IMR-90 (cell line): ENCODE results near the gene KLHL25. TPM values are rescaled to one million over a fixed set of nuclear protein-coding genes. Genes with fewer than 3 reads are reported as not detected.

Experiments used
- ATAC-seq: fragments of 200-7000 bp; cut with Tn5 transposase; 2 replicates; pipeline ENCODE4 v1.9.1; 2020; ENCODE audit warnings: low read depth, mild to moderate bottlenecking, moderate library complexity
- BruUV-seq: library from RNA; stranded (reverse); fragments of 400-500 nt; replicated peaks from 2 replicates; lab custom pipeline; 2021; lab: Mats Ljungman, UMichigan
- CTCF ChIA-PET: fragments of 300-600 bp; formaldehyde crosslinking; extraction: SDS; loops from one replicate; lab custom pipeline; 2021; ENCODE audit warnings: antibody characterized with exemption; lab: Yijun Ruan, JAX
- POLR2A ChIA-PET: fragments of 300-600 bp; sonication (Branson Sonifier 250); formaldehyde crosslinking; loops from one replicate; lab custom pipeline; 2022; ENCODE audit warnings: antibody characterized with exemption; ENCODE audit not compliant: unreplicated experiment; lab: Charles Lee
- DNase-seq: peaks from one replicate; pipeline ENCODE4 v3.0.0; 2013
- H2AFZ ChIP-seq: replicated peaks from 2 replicates; pipeline ENCODE3; 2013; ENCODE audit warnings: low read length, mild to moderate bottlenecking; ENCODE audit not compliant: poor library complexity
- H2AK5ac ChIP-seq: 2 replicates; pipeline ENCODE4 v1.6.1; 2013; ENCODE audit warnings: low read depth, low read length, inconsistent platforms
- H2AK9ac ChIP-seq: replicated peaks from 2 replicates; pipeline ENCODE3; 2013; ENCODE audit warnings: mild to moderate bottlenecking, low read depth, low read length, moderate library complexity; ENCODE audit not compliant: poor library complexity
- H2BK120ac ChIP-seq: 2 replicates; pipeline ENCODE4 v1.6.1; 2013; ENCODE audit warnings: low read depth, low read length, inconsistent platforms
- H2BK15ac ChIP-seq: 3 replicates; pipeline ENCODE4 v1.6.1; 2013; ENCODE audit warnings: low read depth, low read length, inconsistent platforms
- H2BK20ac ChIP-seq: 2 replicates; pipeline ENCODE4 v1.6.1; 2013; ENCODE audit warnings: low read depth, mild to moderate bottlenecking, inconsistent platforms, low read length, moderate library complexity
- H2BK5ac ChIP-seq: 2 replicates; pipeline ENCODE4 v1.6.1; 2013; ENCODE audit warnings: mild to moderate bottlenecking, low read depth, low read length, inconsistent platforms; ENCODE audit not compliant: poor library complexity, severe bottlenecking
- H3K14ac ChIP-seq: replicated peaks from 2 replicates; pipeline ENCODE4 v1.6.1; 2013; ENCODE audit warnings: low read depth, low read length, inconsistent platforms
- H3K18ac ChIP-seq: 2 replicates; pipeline ENCODE4 v1.6.1; 2013; ENCODE audit warnings: low read depth, low read length, control low read depth
- H3K23ac ChIP-seq: 2 replicates; pipeline ENCODE4 v1.6.1; 2013; ENCODE audit warnings: low read depth, low read length, inconsistent platforms
- H3K27ac ChIP-seq: 2 replicates; pipeline ENCODE4 v1.5.1; 2013; ENCODE audit warnings: mild to moderate bottlenecking, control low read depth, low read length; ENCODE audit not compliant: insufficient read depth
- H3K27me3 ChIP-seq: 2 replicates; pipeline ENCODE4 v1.6.1; 2013; ENCODE audit warnings: low read length; ENCODE audit not compliant: control insufficient read depth, insufficient read depth
- H3K36me3 ChIP-seq: 2 replicates; pipeline ENCODE4 v1.6.1; 2013; ENCODE audit warnings: low read length, mixed read lengths; ENCODE audit not compliant: control insufficient read depth, insufficient read depth
- H3K4ac ChIP-seq: 2 replicates; pipeline ENCODE4 v1.6.1; 2013; ENCODE audit warnings: low read depth, low read length, inconsistent platforms
- H3K4me1 ChIP-seq: 2 replicates; pipeline ENCODE4 v1.6.1; 2013; ENCODE audit warnings: low read length, mixed read lengths; ENCODE audit not compliant: control insufficient read depth, insufficient read depth
- H3K4me2 ChIP-seq: 2 replicates; pipeline ENCODE4 v1.6.1; 2013; ENCODE audit warnings: low read depth, mild to moderate bottlenecking, control low read depth, low read length, moderate library complexity
- H3K4me3 ChIP-seq: 2 replicates; pipeline ENCODE4 v1.5.1; 2013; ENCODE audit warnings: low read depth, mild to moderate bottlenecking, control low read depth, low read length, moderate library complexity; ENCODE audit not compliant: insufficient read depth
- H3K56ac ChIP-seq: 2 replicates; pipeline ENCODE4 v1.6.1; 2013; ENCODE audit warnings: low read length, inconsistent platforms; ENCODE audit not compliant: insufficient read depth; ENCODE audit errors: extremely low read depth
- H3K79me1 ChIP-seq, 2 experiments: 2 replicates each; pipeline ENCODE4 v1.6.1; 2013; ENCODE audit warnings: low read length in 2 of 2, inconsistent platforms in 1 of 2, low read depth in 1 of 2
- H3K9ac ChIP-seq: 2 replicates; pipeline ENCODE4 v1.6.1; 2013; ENCODE audit warnings: low read depth, low read length, control low read depth
- H3K9me1 ChIP-seq: 2 replicates; pipeline ENCODE4 v1.6.1; 2013; ENCODE audit warnings: low read length, inconsistent platforms; ENCODE audit not compliant: insufficient read depth
- H3K9me3 ChIP-seq: 2 replicates; pipeline ENCODE4 v1.6.1; 2013; ENCODE audit warnings: low read length; ENCODE audit not compliant: control insufficient read depth, insufficient read depth
- H4K20me1 ChIP-seq: 2 replicates; pipeline ENCODE4 v1.6.1; 2013; ENCODE audit warnings: low read length, inconsistent platforms; ENCODE audit not compliant: insufficient read depth
- H4K5ac ChIP-seq: 2 replicates; pipeline ENCODE4 v1.6.1; 2013; ENCODE audit warnings: mild to moderate bottlenecking, low read depth, low read length, control low read depth
- H4K8ac ChIP-seq, 2 experiments: 2 replicates each; pipeline ENCODE4 v1.6.1; 2013; ENCODE audit warnings: low read depth in 2 of 2, low read length in 2 of 2, control low read depth in 1 of 2, inconsistent platforms in 1 of 2
- H4K91ac ChIP-seq: 2 replicates; pipeline ENCODE4 v1.6.1; 2013; ENCODE audit warnings: low read depth, low read length, inconsistent platforms; ENCODE audit not compliant: insufficient read depth
- BHLHE40 ChIP-seq: fragments of 150-350 bp; IDR thresholded peaks from 2 replicates; pipeline ENCODE4 v1.6.1; 2016; ENCODE audit warnings: mild to moderate bottlenecking, low read depth, low read length
- CEBPB ChIP-seq: IDR thresholded peaks from 2 replicates; pipeline ENCODE4 v1.6.1; 2012; ENCODE audit warnings: low read depth, low read length, improper control_type of control experiment
- CHD1 ChIP-seq: IDR thresholded peaks from 2 replicates; pipeline ENCODE4 v1.6.1; 2012; ENCODE audit warnings: low read depth, low read length, improper control_type of control experiment
- FOS ChIP-seq: fragments of 150-350 bp; IDR thresholded peaks from 2 replicates; pipeline ENCODE4 v1.6.1; 2016; ENCODE audit warnings: low read depth, low read length
- MAFK ChIP-seq: IDR thresholded peaks from 2 replicates; pipeline ENCODE4 v1.6.1; 2012; ENCODE audit warnings: low read depth, low read length, improper control_type of control experiment
- MAZ ChIP-seq: IDR thresholded peaks from 2 replicates; pipeline ENCODE4 v1.6.1; 2012; ENCODE audit warnings: low read depth, mild to moderate bottlenecking, low read length, improper control_type of control experiment, moderate library complexity, borderline replicate concordance
- MXI1 ChIP-seq: IDR thresholded peaks from 2 replicates; pipeline ENCODE4 v1.6.1; 2012; ENCODE audit warnings: low read depth, mild to moderate bottlenecking, low read length, moderate library complexity, borderline replicate concordance
- NFE2L2 ChIP-seq: fragments of 150-350 bp; IDR thresholded peaks from 2 replicates; pipeline ENCODE4 v1.6.1; 2016; ENCODE audit warnings: low read depth, mild to moderate bottlenecking, low read length
- RAD21 ChIP-seq: IDR thresholded peaks from 2 replicates; pipeline ENCODE4 v1.6.1; 2012; ENCODE audit warnings: low read length, improper control_type of control experiment
- RCOR1 ChIP-seq: IDR thresholded peaks from 2 replicates; pipeline ENCODE4 v1.6.1; 2012; ENCODE audit warnings: mild to moderate bottlenecking, low read length, improper control_type of control experiment; ENCODE audit not compliant: insufficient replicate concordance
- RFX5 ChIP-seq: IDR thresholded peaks from 2 replicates; pipeline ENCODE4 v1.8.0; 2012; ENCODE audit warnings: low read depth, mild to moderate bottlenecking, low read length, moderate library complexity
- USF2 ChIP-seq: fragments of 150-350 bp; IDR thresholded peaks from 2 replicates; pipeline ENCODE4 v1.6.1; 2017; ENCODE audit warnings: mild to moderate bottlenecking, antibody characterized with exemption, low read length, low read depth
- WGBS, 2 experiments: methylation state at CpG; one replicate each; pipeline versions ENCODE4 v1.1.5 to v1.1.7; 2013; ENCODE audit warnings: missing lambda C conversion rate in 2 of 2; ENCODE audit not compliant: insufficient read length in 1 of 2; ENCODE audit errors: extremely low coverage in 2 of 2; 5-methylcytosine and 5-hydroxymethylcytosine counted together
- dilution Hi-C: fragments of 300-500 bp; cut with HindIII; formaldehyde crosslinking; loops from one replicate; pipeline ENCODE4 v1.14.3; 2018; ENCODE audit warnings: low sequenced_read_pairs; ENCODE audit not compliant: unreplicated experiment
- in situ Hi-C: fragments of 300-500 bp; cut with MboI; formaldehyde crosslinking; loops from 3 replicates; pipeline ENCODE4 v1.14.3; 2019; ENCODE audit warnings: low sequenced_read_pairs, inconsistent platforms, mixed read lengths
- intact Hi-C: fragments of 100-400 bp; cut with micrococcal nuclease; formaldehyde crosslinking; loops from 2 replicates; pipeline ENCODE4 v1.10.0; 2022
- polyA plus RNA-seq, 3 experiments: library from polyadenylated mRNA; depleted of rRNA; stranded (reverse); fragments of >200 nt; gene quantifications; 2 replicates each; pipeline ENCODE4 v1.2.3, GENCODE V29; 2012; ENCODE audit warnings: low replicate concordance in 1 of 3
- total RNA-seq: library from RNA; depleted of rRNA; stranded (reverse); fragments of >200 nt; gene quantifications from 2 replicates; pipeline ENCODE4 v1.2.3, GENCODE V29; 2012
- TF ChIP-seq, protein P1 (sequence below): fragments of 150-350 bp; IDR thresholded peaks from 2 replicates; pipeline ENCODE4 v1.6.1; 2016; ENCODE audit warnings: low read depth, mild to moderate bottlenecking, low read length, moderate library complexity, borderline replicate concordance
- TF ChIP-seq, protein P2 (sequence below): conservative IDR thresholded peaks from 2 replicates; pipeline ENCODE4 v1.5.1; 2012; ENCODE audit warnings: mild to moderate bottlenecking, low read depth, low read length, improper control_type of control experiment

KLHL25 gene
- total and polyA plus RNA-seq, 2 of the 4 experiments (the other 2 are of a cell fraction), result 2.7 to 5.6 TPM

DNA sequence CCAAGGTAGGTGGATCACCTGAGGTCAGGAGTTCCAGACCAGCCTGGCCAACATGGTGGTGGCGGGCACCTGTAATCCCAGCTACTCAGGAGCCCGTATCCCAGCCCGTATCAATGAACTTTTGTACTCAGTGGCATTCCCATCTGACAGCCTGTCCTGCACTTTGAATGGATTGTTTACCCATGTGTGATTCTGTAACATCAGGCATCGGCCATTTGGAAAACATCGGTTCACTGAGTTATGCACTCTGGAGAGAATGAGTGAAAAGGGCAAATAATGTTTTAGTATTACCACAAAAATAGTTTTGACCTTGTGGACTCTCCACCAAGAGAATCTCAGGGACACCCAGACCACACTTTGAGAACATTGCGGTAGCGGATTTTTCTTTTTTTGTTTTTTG lies 13.6 kb downstream of the KLHL25 start:
- Histone ChIP-seq H3K27me3 (no peaks in the 10 kb centered on the region), H4K20me1 (peaks cover 28% of the 10 kb centered on the region), H3K56ac (no peak overlapping the region), H3K36me3 (0 out of 2 replicates have a peak, but pooled peaks cover 1% of the 10 kb centered on the region), H2AK9ac (no peak overlapping the region), H2AFZ (no peak overlapping the region), H2BK5ac (no peak overlapping the region), H3K14ac (no peak overlapping the region), H3K9me3 (no peaks in the 10 kb centered on the region), H3K18ac (no peak overlapping the region), H3K4me3 (no peak overlapping the region), H3K9ac (no peak overlapping the region), H3K27ac (no peak overlapping the region), H4K8ac (no peak overlapping the region), H2AK5ac (no peak overlapping the region), H2BK120ac (no peak overlapping the region), H4K91ac (no peak overlapping the region), H4K5ac (no peak overlapping the region), H3K4me2 (no peak overlapping the region), H2BK20ac (no peak overlapping the region), H3K23ac (no peak overlapping the region), H3K4ac (no peak overlapping the region), H3K4me1 (peaks cover 7% of the 10 kb centered on the region), H2BK15ac (no peak overlapping the region), H3K79me1 (peaks cover 19 to 65% of the 10 kb centered on the region in 2 experiments), H3K9me1 (peaks cover 13% of the 10 kb centered on the region)
- POLR2A ChIA-PET, result no interaction called here
- no TSS peak for BruUV-seq
- WGBS, 2 experiments, result no CpG with 5 or more reads among the region's 7 CpGs
- in situ Hi-C loops (no loop called here), dilution Hi-C loops (no loop called here), intact Hi-C loops (no loop called here)
- DNase-seq (no peak), ATAC-seq (no peak)
- TF ChIP-seq RAD21, result no peak
- no peak for TF ChIP-seq MAZ
- no peak for TF ChIP-seq BHLHE40
- TF ChIP-seq FOS, result no peak
- TF ChIP-seq USF2, result no peak
- TF ChIP-seq CHD1, result no peak
- TF ChIP-seq MAFK, result no peak
- TF ChIP-seq, protein P1, sequence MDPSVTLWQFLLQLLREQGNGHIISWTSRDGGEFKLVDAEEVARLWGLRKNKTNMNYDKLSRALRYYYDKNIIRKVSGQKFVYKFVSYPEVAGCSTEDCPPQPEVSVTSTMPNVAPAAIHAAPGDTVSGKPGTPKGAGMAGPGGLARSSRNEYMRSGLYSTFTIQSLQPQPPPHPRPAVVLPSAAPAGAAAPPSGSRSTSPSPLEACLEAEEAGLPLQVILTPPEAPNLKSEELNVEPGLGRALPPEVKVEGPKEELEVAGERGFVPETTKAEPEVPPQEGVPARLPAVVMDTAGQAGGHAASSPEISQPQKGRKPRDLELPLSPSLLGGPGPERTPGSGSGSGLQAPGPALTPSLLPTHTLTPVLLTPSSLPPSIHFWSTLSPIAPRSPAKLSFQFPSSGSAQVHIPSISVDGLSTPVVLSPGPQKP, result no peak
- TF ChIP-seq RFX5, result no peak
- TF ChIP-seq NFE2L2, result no peak
- no peak for TF ChIP-seq MXI1
- TF ChIP-seq, protein P2, sequence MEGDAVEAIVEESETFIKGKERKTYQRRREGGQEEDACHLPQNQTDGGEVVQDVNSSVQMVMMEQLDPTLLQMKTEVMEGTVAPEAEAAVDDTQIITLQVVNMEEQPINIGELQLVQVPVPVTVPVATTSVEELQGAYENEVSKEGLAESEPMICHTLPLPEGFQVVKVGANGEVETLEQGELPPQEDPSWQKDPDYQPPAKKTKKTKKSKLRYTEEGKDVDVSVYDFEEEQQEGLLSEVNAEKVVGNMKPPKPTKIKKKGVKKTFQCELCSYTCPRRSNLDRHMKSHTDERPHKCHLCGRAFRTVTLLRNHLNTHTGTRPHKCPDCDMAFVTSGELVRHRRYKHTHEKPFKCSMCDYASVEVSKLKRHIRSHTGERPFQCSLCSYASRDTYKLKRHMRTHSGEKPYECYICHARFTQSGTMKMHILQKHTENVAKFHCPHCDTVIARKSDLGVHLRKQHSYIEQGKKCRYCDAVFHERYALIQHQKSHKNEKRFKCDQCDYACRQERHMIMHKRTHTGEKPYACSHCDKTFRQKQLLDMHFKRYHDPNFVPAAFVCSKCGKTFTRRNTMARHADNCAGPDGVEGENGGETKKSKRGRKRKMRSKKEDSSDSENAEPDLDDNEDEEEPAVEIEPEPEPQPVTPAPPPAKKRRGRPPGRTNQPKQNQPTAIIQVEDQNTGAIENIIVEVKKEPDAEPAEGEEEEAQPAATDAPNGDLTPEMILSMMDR, result no peak
- no peak for TF ChIP-seq CEBPB
- TF ChIP-seq RCOR1, result no peak
- CTCF ChIA-PET, result interaction anchor here (0.6 kb wide), 1 partner anchor 19 kb away, joined by 3 read pairs; no protein-coding TSS in a partner anchor
